Measurements from ENCODE around the gene RAB10. TPM values are rescaled to one million over a fixed set of nuclear protein-coding genes. Genes with fewer than 3 reads are reported as not detected.

Gene RAB10
- polyA plus RNA-seq, 4 donors = 39.7 to 79.3 (median 56.9) TPM

DNA sequence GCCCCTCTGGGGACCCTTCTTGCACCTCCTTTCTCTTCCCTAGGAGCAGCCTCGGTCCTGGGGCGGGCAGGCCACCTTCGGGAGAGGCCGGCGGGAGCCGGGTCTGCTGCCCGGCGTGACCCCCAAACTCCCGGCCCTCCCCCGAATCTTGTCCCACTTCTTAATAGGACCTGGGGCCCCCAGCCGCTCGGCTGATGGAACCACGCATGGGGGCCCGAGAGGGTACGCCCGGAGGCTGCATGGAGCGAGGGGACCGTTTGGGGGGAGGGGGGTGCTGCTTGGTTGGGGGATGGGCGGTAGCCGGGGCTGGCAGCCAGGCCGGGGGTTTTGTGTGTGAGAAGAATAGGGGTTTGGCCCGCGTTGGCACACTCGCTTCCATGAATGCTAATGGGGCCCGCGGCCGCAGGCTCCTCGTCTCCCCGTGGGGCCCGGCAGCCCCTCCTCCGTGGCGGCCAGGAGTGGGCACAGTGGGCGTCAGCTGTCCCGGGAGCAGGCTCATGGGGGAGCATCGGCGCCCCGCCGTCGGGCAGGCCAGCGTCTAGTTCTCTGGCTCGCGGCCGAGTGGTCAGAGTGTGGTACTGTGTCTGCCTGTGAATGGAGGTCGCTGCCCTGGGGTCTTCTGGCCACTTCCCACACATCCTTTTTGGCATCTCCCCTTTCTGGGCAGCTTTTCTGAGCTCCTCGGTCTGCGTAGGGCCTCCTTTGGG is 140.0 kb downstream of the RAB10 start:
- Histone ChIP-seq H3K27me3 (ENCODE audit: control insufficient read depth in 3 of 3, insufficient read depth in 3 of 3, low read length in 3 of 3) (peaks cover 0 to 38% (median 19%) of the 10 kb centered on the region in 3 donors), H3K4me3 (ENCODE audit: low read depth in 1 of 3, low read length in 3 of 3) (peak overlapping the region in 1 of 3 donors; percentile 41), H3K4me1 (ENCODE audit: control insufficient read depth in 3 of 3, insufficient read depth in 2 of 3, low read depth in 1 of 3, low read length in 2 of 3) (peaks cover 0 to 4% (median 0%) of the 10 kb centered on the region in 3 donors), H3K9me3 (ENCODE audit: control insufficient read depth in 2 of 2, insufficient read depth in 1 of 2, low read depth in 1 of 2, low read length in 1 of 2) (no peaks in the 10 kb centered on the region), H3K27ac (ENCODE audit: low read depth in 1 of 3, low read length in 2 of 3) (no peak overlapping the region), H3K36me3 (ENCODE audit: control insufficient read depth in 3 of 3, insufficient read depth in 2 of 3, low read depth in 1 of 3, low read length in 3 of 3) (no peaks in the 10 kb centered on the region)
- WGBS, 3 donors = 22 to 32% (median 30%) methylated on average over 35 to 46 of the region's 46 CpGs
- DNase-seq = no peak
- no peak for FAIRE-seq

DNA sequence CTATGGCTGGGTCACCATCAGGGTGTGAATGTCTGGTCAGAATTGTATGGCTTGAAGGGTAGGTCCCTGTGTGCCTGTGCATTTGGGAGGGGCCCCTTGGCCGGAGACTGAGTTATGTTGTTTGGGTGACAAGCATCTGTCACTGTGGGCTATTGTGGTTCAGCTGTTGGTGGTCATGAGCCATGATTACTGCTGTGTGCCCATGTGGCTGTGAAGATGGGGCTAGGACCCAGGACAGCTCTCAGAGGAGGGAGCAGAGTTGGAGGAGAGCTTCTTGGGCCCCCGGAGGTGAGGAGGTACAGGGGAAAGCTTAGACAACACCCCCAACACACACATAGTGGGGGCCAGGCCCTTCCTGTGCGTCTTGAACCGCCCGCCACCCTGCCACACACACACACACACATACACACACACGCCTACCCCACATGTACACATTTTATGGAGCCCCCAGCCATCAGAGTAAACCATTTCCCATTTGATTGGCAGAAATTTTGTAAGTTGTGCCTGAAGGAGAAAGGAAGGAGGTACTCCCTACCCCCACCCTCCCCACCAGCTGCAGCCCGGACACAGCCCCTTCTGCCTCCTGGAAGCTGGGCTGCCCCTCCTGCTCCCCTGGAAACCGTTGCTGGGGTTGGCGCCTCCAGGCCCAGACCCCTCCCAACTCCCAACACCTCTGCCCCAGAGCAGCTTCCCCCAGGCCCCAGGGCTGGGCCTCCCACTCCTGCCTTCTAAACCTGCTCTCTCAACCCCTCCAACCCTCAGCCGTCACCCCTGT is 141.0 kb downstream of the RAB10 start:
- H3K4me1 ChIP-seq (ENCODE audit: control insufficient read depth in 3 of 3, insufficient read depth in 2 of 3, low read depth in 1 of 3, low read length in 2 of 3) = peaks cover 0 to 10% (median 2%) of the 10 kb centered on the region in 3 donors
- no peaks in the 10 kb centered on the region for H3K36me3 ChIP-seq (ENCODE audit: control insufficient read depth in 3 of 3, insufficient read depth in 2 of 3, low read depth in 1 of 3, low read length in 3 of 3)
- no peak overlapping the region for H3K27ac ChIP-seq (ENCODE audit: low read depth in 1 of 3, low read length in 2 of 3)
- H3K9me3 ChIP-seq (ENCODE audit: control insufficient read depth in 2 of 2, insufficient read depth in 1 of 2, low read depth in 1 of 2, low read length in 1 of 2) = no peaks in the 10 kb centered on the region
- WGBS, 3 donors = 68 to 70% (median 68%) methylated on average over 10 of the region's 10 CpGs
- peaks cover 0 to 45% (median 19%) of the 10 kb centered on the region in 3 donors for H3K27me3 ChIP-seq (ENCODE audit: control insufficient read depth in 3 of 3, insufficient read depth in 3 of 3, low read length in 3 of 3)
- DNase-seq (no peak), FAIRE-seq (no peak)
- H3K4me3 ChIP-seq (ENCODE audit: low read depth in 1 of 3, low read length in 3 of 3) = no peak overlapping the region

DNA sequence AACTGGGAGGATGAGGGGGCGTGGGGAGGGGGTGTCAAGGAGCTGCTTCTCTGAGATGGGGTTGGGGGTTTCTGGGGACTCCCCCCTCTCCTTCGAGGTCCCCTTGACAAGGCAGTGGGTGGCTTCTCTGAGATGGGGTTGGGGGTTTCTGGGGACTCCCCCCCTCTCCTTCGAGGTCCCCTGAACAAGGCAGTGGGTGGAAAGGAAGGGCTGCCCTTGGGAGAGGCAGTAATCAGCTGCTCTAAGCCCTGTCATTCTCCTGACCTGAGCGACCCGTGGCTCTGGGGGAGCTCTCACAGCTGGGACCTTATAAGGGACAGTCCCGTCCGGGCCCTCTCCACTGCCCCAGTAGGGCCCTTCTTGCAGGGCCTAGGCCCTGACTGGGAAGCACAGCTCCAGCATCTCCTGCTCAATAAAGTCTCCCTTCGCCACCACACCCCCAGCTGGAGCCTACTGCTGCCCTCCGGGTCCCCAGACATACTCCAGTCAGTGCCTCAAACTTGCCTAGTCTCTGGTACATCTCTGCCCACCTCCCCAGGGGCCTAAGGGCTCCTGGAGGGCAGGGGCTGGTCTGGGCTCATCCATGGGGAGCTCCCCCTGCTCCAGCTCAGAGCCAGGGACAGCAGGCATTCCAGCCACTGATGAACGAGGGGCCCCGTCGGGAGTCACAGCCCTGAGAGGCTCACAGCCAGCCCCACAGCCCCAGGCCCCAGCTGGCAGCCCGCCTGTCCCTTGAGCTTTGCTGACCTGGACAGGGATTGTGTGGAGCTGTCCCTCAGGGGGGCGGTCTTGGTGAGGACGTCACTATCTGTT is 141.8 kb downstream of the RAB10 start:
- H3K4me1 ChIP-seq (ENCODE audit: control insufficient read depth in 3 of 3, insufficient read depth in 2 of 3, low read depth in 1 of 3, low read length in 2 of 3) = peaks cover 0 to 10% (median 2%) of the 10 kb centered on the region in 3 donors
- no peak for FAIRE-seq
- 63 to 73% (median 72%) methylated on average over 12 to 15 of the region's 15 CpGs for WGBS, 3 donors
- H3K27ac ChIP-seq (ENCODE audit: low read depth in 1 of 3, low read length in 2 of 3) = no peak overlapping the region
- DNase-seq = no peak
- H3K9me3 ChIP-seq (ENCODE audit: control insufficient read depth in 2 of 2, insufficient read depth in 1 of 2, low read depth in 1 of 2, low read length in 1 of 2) = no peaks in the 10 kb centered on the region
- H3K27me3 ChIP-seq (ENCODE audit: control insufficient read depth in 3 of 3, insufficient read depth in 3 of 3, low read length in 3 of 3) = peaks cover 0 to 47% (median 19%) of the 10 kb centered on the region in 3 donors
- no peaks in the 10 kb centered on the region for H3K36me3 ChIP-seq (ENCODE audit: control insufficient read depth in 3 of 3, insufficient read depth in 2 of 3, low read depth in 1 of 3, low read length in 3 of 3)
- H3K4me3 ChIP-seq (ENCODE audit: low read depth in 1 of 3, low read length in 3 of 3) = no peak overlapping the region

DNA sequence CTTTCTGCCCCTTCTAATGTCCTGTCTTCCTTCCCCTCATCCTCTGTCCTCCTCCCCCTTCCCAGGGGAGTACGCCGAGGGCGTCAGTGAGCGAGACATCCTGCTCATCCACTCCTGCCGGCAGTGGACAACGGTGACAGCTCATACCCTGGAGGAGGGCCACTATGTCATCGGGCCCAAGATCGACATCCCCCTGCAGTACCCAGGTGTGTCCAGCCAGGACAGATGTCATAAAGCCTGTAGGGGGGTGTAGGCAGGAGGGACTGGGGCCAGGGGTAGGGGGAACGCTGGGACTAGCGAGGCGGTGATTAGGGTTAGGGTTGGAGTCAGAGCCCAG is 142.4 kb downstream of the RAB10 start:
- Histone ChIP-seq H3K9me3 (ENCODE audit: control insufficient read depth in 2 of 2, insufficient read depth in 1 of 2, low read depth in 1 of 2, low read length in 1 of 2) (no peaks in the 10 kb centered on the region), H3K27me3 (ENCODE audit: control insufficient read depth in 3 of 3, insufficient read depth in 3 of 3, low read length in 3 of 3) (peaks cover 0 to 47% (median 19%) of the 10 kb centered on the region in 3 donors), H3K4me3 (ENCODE audit: low read depth in 1 of 3, low read length in 3 of 3) (no peak overlapping the region), H3K27ac (ENCODE audit: low read depth in 1 of 3, low read length in 2 of 3) (no peak overlapping the region), H3K36me3 (ENCODE audit: control insufficient read depth in 3 of 3, insufficient read depth in 2 of 3, low read depth in 1 of 3, low read length in 3 of 3) (no peaks in the 10 kb centered on the region), H3K4me1 (ENCODE audit: control insufficient read depth in 3 of 3, insufficient read depth in 2 of 3, low read depth in 1 of 3, low read length in 2 of 3) (peaks cover 0 to 10% (median 2%) of the 10 kb centered on the region in 3 donors)
- no peak for FAIRE-seq
- DNase-seq = no peak
- WGBS, 3 donors = 89 to 95% (median 89%) methylated on average over 11 of the region's 11 CpGs

DNA sequence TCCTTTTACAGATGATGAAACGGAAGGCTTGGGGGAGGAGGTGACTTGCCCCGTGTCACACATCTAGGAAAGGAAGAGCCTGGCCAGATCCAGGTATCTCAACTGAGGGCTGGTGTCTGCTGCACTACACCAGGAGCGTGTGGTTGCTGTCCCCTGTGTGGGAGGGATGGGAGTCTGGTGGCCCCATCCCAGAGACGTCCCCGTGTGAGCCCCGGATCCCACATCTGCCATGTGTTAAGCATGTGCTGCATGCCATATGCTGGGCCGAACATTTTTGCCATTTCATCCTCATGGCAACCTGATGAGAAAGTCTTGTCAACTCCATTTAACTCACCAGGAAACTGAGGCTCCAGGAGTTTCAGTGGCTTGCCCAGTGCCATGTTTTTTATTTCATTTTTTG is 143.2 kb downstream of the RAB10 start:
- no peak for DNase-seq
- H3K27me3 ChIP-seq (ENCODE audit: control insufficient read depth in 3 of 3, insufficient read depth in 3 of 3, low read length in 3 of 3) = peaks cover 0 to 44% (median 16%) of the 10 kb centered on the region in 3 donors
- 90 to 94% (median 90%) methylated on average over 7 of the region's 7 CpGs for WGBS, 3 donors

DNA sequence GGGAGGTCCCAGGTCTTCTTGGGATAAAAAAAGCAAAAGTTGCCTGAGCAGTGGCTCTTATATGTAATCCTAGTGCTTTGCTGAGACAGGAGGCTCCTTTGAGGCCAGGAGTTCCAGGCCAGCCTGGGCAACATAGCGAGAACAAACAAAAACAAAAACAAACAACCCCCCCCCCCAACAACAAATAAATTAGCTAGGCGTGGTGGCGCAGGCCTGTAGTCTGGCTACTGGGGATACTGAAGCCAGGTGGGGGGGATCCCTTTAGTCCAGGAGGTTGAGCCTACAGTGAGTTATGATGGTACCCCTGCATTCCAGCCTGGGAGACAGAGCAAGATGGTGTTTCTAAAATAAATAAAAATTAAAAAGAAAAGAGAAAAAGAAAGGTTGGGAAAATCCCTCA is 144.4 kb downstream of the RAB10 start:
- H3K4me3 ChIP-seq (ENCODE audit: low read depth in 1 of 3, low read length in 3 of 3) = peak overlapping the region in 1 of 3 donors; percentile 46

More for the DNA sequence above, 143.2 kb downstream of the RAB10 start:
- H3K4me1 ChIP-seq (ENCODE audit: control insufficient read depth in 3 of 3, insufficient read depth in 2 of 3, low read depth in 1 of 3, low read length in 2 of 3) = peaks cover 0 to 10% (median 2%) of the 10 kb centered on the region in 3 donors
- FAIRE-seq = no peak
- no peak overlapping the region for H3K27ac ChIP-seq (ENCODE audit: low read depth in 1 of 3, low read length in 2 of 3)
- H3K4me3 ChIP-seq (ENCODE audit: low read depth in 1 of 3, low read length in 3 of 3) = no peak overlapping the region
- no peaks in the 10 kb centered on the region for H3K36me3 ChIP-seq (ENCODE audit: control insufficient read depth in 3 of 3, insufficient read depth in 2 of 3, low read depth in 1 of 3, low read length in 3 of 3)
- H3K9me3 ChIP-seq (ENCODE audit: control insufficient read depth in 2 of 2, insufficient read depth in 1 of 2, low read depth in 1 of 2, low read length in 1 of 2) = no peaks in the 10 kb centered on the region

DNA sequence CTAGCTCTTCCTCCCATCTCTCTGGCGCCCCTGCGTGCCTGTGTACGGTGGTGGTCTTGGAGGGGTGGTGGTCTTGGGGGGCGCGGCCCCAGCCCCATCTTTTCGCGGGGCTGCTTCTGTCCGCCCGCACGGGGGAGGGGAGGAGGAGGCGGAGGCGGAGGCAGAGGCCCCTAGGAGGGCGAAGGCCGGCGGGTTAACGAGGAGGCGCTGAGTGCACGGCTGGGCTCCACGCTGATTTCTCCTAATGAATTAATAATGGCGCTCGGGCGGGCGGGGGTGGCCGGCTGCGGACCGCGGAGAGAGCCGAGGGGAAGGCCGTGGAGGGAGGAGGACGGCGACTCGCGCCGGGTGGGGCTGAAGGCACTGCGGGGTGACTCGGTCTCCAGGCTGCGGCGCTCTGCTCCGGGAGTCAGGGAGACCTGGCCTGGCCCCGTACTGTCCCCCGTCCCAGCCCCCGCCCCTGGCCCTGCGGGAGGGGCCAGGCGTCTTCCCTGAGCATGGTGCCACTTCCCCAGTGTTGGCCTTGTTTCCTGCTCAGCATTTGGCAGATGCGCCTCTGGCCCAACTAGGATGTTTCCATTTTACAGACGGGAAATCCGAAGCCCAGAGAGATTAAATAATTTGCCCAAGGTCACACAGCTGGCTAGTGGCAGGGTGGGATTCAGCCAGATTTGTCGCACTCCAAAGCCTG is 145.0 kb downstream of the RAB10 start:
- DNase-seq (peak; percentile 67 to 68), FAIRE-seq (no peak)
- Histone ChIP-seq H3K36me3 (ENCODE audit: control insufficient read depth in 3 of 3, insufficient read depth in 2 of 3, low read depth in 1 of 3, low read length in 3 of 3) (no peaks in the 10 kb centered on the region), H3K27ac (ENCODE audit: low read depth in 1 of 3, low read length in 2 of 3) (no peak overlapping the region), H3K4me1 (ENCODE audit: control insufficient read depth in 3 of 3, insufficient read depth in 2 of 3, low read depth in 1 of 3, low read length in 2 of 3) (peaks cover 0 to 7% (median 2%) of the 10 kb centered on the region in 3 donors), H3K9me3 (ENCODE audit: control insufficient read depth in 2 of 2, insufficient read depth in 1 of 2, low read depth in 1 of 2, low read length in 1 of 2) (no peaks in the 10 kb centered on the region), H3K4me3 (ENCODE audit: low read depth in 1 of 3, low read length in 3 of 3) (peak overlapping the region; percentile 25 to 46 (median 40)), H3K27me3 (ENCODE audit: control insufficient read depth in 3 of 3, insufficient read depth in 3 of 3, low read length in 3 of 3) (peaks cover 0 to 41% (median 11%) of the 10 kb centered on the region in 3 donors)
- 2 to 6% (median 2%) methylated on average over 27 to 48 of the region's 48 CpGs for WGBS, 3 donors

More for the DNA sequence above, 144.4 kb downstream of the RAB10 start:
- WGBS, 3 donors = 87 to 96% (median 91%) methylated on average over 3 of the region's 3 CpGs
- H3K4me1 ChIP-seq (ENCODE audit: control insufficient read depth in 3 of 3, insufficient read depth in 2 of 3, low read depth in 1 of 3, low read length in 2 of 3) = peaks cover 0 to 10% (median 2%) of the 10 kb centered on the region in 3 donors
- H3K36me3 ChIP-seq (ENCODE audit: control insufficient read depth in 3 of 3, insufficient read depth in 2 of 3, low read depth in 1 of 3, low read length in 3 of 3) = no peaks in the 10 kb centered on the region
- H3K9me3 ChIP-seq (ENCODE audit: control insufficient read depth in 2 of 2, insufficient read depth in 1 of 2, low read depth in 1 of 2, low read length in 1 of 2) = no peaks in the 10 kb centered on the region
- peaks cover 0 to 41% (median 11%) of the 10 kb centered on the region in 3 donors for H3K27me3 ChIP-seq (ENCODE audit: control insufficient read depth in 3 of 3, insufficient read depth in 3 of 3, low read length in 3 of 3)
- DNase-seq (no peak), FAIRE-seq (no peak)
- no peak overlapping the region for H3K27ac ChIP-seq (ENCODE audit: low read depth in 1 of 3, low read length in 2 of 3)

Measured in small intestine (tissue), 7 donors.